Measurements from ENCODE around the gene SUFU. TPM values are rescaled to one million over a fixed set of nuclear protein-coding genes. Genes with fewer than 3 reads are reported as not detected.

SUFU gene
- total and polyA plus RNA-seq, 2 experiments from 2014 or later: 2.8 to 5.6 TPM

- no peak for TF ChIP-seq REST (IDR thresholded peaks at IDR 0.05; ENCODE audit: unreplicated experiment)
- no peak for TF ChIP-seq CREB1 (CRISPR knock-in tag; IDR thresholded peaks at IDR 0.05; ENCODE audit: low read depth)
Measured at GRCh38 chr10:102546606-102547320, 43.0 kb downstream of the SUFU start (continued).

DNA sequence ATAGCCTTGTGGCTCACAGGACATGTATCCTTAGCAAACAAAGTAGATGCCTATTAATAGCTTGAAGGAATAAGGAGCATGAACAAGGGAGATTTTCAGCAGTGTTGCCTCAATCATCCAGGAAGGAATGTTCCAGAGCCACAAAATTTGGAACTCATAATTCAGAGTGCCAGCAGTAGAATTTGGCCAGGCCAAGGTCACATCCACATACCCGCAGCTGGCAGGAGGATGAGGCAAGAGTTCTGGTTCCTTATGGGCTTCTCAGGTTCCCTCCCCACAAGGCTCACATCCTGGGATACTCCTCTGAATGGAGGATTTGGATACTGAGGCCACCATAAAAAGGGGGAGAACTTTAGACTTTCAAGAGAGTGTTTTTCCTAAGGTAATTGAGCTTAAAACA lies 45.8 kb downstream of the SUFU start:
- ATAC-seq: no peak
- no peaks in the 10 kb centered on the region for H3F3A ChIP-seq (replicated peaks; ENCODE audit: low read depth)
- TF ChIP-seq JUNB (IDR thresholded peaks at IDR 0.05; ENCODE audit: unreplicated experiment) (no peak), EZH2 (IDR thresholded peaks at IDR 0.05; ENCODE audit: low read depth, unreplicated experiment) (no peak), REST (IDR thresholded peaks at IDR 0.05; ENCODE audit: unreplicated experiment) (no peak), ZNF114 (CRISPR knock-in tag; IDR thresholded peaks at IDR 0.05) (no peak), STAT1 (IDR thresholded peaks at IDR 0.05; ENCODE audit: unreplicated experiment) (no peak), CREB1 (CRISPR knock-in tag; IDR thresholded peaks at IDR 0.05; ENCODE audit: low read depth) (no peak)
- TF ChIP-seq, protein P1, sequence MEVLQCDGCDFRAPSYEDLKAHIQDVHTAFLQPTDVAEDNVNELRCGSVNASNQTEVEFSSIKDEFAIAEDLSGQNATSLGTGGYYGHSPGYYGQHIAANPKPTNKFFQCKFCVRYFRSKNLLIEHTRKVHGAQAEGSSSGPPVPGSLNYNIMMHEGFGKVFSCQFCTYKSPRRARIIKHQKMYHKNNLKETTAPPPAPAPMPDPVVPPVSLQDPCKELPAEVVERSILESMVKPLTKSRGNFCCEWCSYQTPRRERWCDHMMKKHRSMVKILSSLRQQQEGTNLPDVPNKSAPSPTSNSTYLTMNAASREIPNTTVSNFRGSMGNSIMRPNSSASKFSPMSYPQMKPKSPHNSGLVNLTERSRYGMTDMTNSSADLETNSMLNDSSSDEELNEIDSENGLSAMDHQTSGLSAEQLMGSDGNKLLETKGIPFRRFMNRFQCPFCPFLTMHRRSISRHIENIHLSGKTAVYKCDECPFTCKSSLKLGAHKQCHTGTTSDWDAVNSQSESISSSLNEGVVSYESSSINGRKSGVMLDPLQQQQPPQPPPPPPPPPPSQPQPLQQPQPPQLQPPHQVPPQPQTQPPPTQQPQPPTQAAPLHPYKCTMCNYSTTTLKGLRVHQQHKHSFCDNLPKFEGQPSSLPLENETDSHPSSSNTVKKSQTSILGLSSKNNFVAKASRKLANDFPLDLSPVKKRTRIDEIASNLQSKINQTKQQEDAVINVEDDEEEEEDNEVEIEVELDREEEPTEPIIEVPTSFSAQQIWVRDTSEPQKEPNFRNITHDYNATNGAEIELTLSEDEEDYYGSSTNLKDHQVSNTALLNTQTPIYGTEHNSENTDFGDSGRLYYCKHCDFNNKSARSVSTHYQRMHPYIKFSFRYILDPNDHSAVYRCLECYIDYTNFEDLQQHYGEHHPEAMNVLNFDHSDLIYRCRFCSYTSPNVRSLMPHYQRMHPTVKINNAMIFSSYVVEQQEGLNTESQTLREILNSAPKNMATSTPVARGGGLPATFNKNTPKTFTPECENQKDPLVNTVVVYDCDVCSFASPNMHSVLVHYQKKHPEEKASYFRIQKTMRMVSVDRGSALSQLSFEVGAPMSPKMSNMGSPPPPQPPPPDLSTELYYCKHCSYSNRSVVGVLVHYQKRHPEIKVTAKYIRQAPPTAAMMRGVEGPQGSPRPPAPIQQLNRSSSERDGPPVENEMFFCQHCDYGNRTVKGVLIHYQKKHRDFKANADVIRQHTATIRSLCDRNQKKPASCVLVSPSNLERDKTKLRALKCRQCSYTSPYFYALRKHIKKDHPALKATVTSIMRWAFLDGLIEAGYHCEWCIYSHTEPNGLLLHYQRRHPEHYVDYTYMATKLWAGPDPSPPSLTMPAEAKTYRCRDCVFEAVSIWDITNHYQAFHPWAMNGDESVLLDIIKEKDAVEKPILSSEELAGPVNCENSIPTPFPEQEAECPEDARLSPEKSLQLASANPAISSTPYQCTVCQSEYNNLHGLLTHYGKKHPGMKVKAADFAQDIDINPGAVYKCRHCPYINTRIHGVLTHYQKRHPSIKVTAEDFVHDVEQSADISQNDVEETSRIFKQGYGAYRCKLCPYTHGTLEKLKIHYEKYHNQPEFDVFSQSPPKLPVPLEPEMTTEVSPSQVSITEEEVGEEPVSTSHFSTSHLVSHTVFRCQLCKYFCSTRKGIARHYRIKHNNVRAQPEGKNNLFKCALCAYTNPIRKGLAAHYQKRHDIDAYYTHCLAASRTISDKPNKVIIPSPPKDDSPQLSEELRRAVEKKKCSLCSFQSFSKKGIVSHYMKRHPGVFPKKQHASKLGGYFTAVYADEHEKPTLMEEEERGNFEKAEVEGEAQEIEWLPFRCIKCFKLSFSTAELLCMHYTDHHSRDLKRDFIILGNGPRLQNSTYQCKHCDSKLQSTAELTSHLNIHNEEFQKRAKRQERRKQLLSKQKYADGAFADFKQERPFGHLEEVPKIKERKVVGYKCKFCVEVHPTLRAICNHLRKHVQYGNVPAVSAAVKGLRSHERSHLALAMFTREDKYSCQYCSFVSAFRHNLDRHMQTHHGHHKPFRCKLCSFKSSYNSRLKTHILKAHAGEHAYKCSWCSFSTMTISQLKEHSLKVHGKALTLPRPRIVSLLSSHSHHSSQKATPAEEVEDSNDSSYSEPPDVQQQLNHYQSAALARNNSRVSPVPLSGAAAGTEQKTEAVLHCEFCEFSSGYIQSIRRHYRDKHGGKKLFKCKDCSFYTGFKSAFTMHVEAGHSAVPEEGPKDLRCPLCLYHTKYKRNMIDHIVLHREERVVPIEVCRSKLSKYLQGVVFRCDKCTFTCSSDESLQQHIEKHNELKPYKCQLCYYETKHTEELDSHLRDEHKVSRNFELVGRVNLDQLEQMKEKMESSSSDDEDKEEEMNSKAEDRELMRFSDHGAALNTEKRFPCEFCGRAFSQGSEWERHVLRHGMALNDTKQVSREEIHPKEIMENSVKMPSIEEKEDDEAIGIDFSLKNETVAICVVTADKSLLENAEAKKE (CRISPR knock-in tag; IDR thresholded peaks at IDR 0.05): no peak
- TF ChIP-seq, protein P2, sequence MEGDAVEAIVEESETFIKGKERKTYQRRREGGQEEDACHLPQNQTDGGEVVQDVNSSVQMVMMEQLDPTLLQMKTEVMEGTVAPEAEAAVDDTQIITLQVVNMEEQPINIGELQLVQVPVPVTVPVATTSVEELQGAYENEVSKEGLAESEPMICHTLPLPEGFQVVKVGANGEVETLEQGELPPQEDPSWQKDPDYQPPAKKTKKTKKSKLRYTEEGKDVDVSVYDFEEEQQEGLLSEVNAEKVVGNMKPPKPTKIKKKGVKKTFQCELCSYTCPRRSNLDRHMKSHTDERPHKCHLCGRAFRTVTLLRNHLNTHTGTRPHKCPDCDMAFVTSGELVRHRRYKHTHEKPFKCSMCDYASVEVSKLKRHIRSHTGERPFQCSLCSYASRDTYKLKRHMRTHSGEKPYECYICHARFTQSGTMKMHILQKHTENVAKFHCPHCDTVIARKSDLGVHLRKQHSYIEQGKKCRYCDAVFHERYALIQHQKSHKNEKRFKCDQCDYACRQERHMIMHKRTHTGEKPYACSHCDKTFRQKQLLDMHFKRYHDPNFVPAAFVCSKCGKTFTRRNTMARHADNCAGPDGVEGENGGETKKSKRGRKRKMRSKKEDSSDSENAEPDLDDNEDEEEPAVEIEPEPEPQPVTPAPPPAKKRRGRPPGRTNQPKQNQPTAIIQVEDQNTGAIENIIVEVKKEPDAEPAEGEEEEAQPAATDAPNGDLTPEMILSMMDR (conservative IDR thresholded peaks at IDR 0.05; ENCODE audit: low read depth in 2 of 2): no peak

More for the DNA sequence above, 45.8 kb downstream of the SUFU start:
- no peaks in the 10 kb centered on the region for H3K9me3 Mint-ChIP-seq
- peaks cover 10% of the 10 kb centered on the region; the same call in 2 of the 3 replicates for H3K36me3 Mint-ChIP-seq (ENCODE audit: low read depth)
- no peak overlapping the region for H3K27ac ChIP-seq (ENCODE audit: low read depth)
- no peaks in the 10 kb centered on the region; the same call in 1 of the 2 replicates for H4K20me1 ChIP-seq (replicated peaks; ENCODE audit: insufficient read depth)
- no peak overlapping the region for H3K4me2 ChIP-seq
- no peaks in the 10 kb centered on the region for H3K27me3 ChIP-seq (ENCODE audit: insufficient read depth)
- H3K79me2 ChIP-seq (replicated peaks; ENCODE audit: insufficient read depth): no peaks in the 10 kb centered on the region
- no peak overlapping the region for H3K4me3 Mint-ChIP-seq
- no peaks in the 10 kb centered on the region for H3K36me3 ChIP-seq (ENCODE audit: insufficient read depth)
- no peak overlapping the region for H3K4me3 ChIP-seq
- H3K4me1 ChIP-seq (ENCODE audit: insufficient read depth): no peaks in the 10 kb centered on the region
- no peak overlapping the region for H2AFZ ChIP-seq
- H3K4me1 Mint-ChIP-seq: no peaks in the 10 kb centered on the region; the same call in 2 of the 3 replicates
- no peaks in the 10 kb centered on the region for H3K9me2 ChIP-seq (ENCODE audit: insufficient read depth)
- no peak overlapping the region for H3K27ac Mint-ChIP-seq
- no peaks in the 10 kb centered on the region for H3K27me3 Mint-ChIP-seq (ENCODE audit: insufficient read depth, low read depth, poor library complexity)
- DNase-seq (ENCODE audit: low spot score): no peak
